Measurements from ENCODE around the gene FRMD6.

Gene FRMD6

GRCh38 chr14:51607711-51608110 is 44.0 kb upstream of the FRMD6 start:
- TF ChIP-seq FOXP2 (optimal IDR thresholded peaks at IDR 0.05; ENCODE audit: borderline replicate concordance, extremely low read depth, extremely low read length, insufficient read depth) (no peak), POLR2AphosphoS5 (IDR thresholded peaks at IDR 0.05; ENCODE audit: low read depth, low read length) (no peak), TAF1 (IDR thresholded peaks at IDR 0.05; ENCODE audit: borderline replicate concordance, insufficient read depth, low read length) (no peak), REST (IDR thresholded peaks at IDR 0.05; ENCODE audit: insufficient read depth in 1 of 2, low read depth in 2 of 2, low read length in 2 of 2) (no peak), SIN3A (IDR thresholded peaks at IDR 0.05; ENCODE audit: borderline replicate concordance, insufficient read depth, low read length) (no peak)

GRCh38 chr14:51609251-51609954 is 42.3 kb upstream of the FRMD6 start:
- TF ChIP-seq FOXP2 (optimal IDR thresholded peaks at IDR 0.05; ENCODE audit: borderline replicate concordance, extremely low read depth, extremely low read length, insufficient read depth) (no peak), POLR2AphosphoS5 (IDR thresholded peaks at IDR 0.05; ENCODE audit: low read depth, low read length) (no peak), REST (IDR thresholded peaks at IDR 0.05; ENCODE audit: insufficient read depth in 1 of 2, low read depth in 2 of 2, low read length in 2 of 2) (no peak), TAF1 (IDR thresholded peaks at IDR 0.05; ENCODE audit: borderline replicate concordance, insufficient read depth, low read length) (no peak), SIN3A (IDR thresholded peaks at IDR 0.05; ENCODE audit: borderline replicate concordance, insufficient read depth, low read length) (no peak)

DNA sequence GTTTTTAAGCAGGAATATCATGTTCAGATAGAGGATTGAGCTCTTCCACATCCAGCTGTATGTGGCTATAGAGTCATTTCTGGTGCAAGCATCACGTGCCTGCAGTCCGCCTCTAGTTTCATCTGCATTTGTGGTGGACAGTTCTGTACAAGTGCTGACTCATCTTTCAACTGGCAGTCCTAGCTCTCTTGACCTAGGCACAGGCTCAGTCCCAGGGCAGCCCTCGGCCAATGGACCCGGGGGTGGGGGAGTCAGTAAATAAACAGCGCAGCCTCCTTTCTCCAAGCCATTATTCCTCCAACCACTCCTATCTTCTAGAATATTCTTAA is 41.8 kb upstream of the FRMD6 start:
- no peak for TF ChIP-seq POLR2AphosphoS5 (IDR thresholded peaks at IDR 0.05; ENCODE audit: low read depth, low read length)

GRCh38 chr14:51610771-51611170 is 40.9 kb upstream of the FRMD6 start:
- TF ChIP-seq SIN3A (IDR thresholded peaks at IDR 0.05; ENCODE audit: borderline replicate concordance, insufficient read depth, low read length), result no peak
- TF ChIP-seq FOXP2 (optimal IDR thresholded peaks at IDR 0.05; ENCODE audit: borderline replicate concordance, extremely low read depth, extremely low read length, insufficient read depth), result no peak
- TF ChIP-seq REST (IDR thresholded peaks at IDR 0.05; ENCODE audit: insufficient read depth in 1 of 2, low read depth in 2 of 2, low read length in 2 of 2), result no peak
- no peak for TF ChIP-seq TAF1 (IDR thresholded peaks at IDR 0.05; ENCODE audit: borderline replicate concordance, insufficient read depth, low read length)
- no peak for TF ChIP-seq POLR2AphosphoS5 (IDR thresholded peaks at IDR 0.05; ENCODE audit: low read depth, low read length)

DNA sequence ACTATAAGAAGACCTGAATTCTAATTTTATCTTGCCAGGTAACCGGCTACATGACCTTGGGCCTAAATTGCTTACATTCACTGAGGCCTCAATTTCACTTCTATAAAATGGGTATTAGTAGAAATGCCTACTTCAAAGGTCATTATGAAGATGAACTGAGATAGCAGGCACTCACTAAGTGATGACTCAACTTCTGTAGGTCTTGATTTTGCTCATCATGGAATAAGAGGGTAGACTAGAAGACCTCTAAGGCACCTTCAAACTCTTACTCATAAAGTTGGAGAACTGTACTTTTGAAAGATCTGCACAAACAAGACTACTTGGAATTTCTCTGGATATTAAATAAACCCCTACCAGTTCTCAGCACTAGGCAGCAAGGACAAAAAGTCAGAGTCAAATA is 39.3 kb upstream of the FRMD6 start:
- no peak for TF ChIP-seq TAF1 (IDR thresholded peaks at IDR 0.05; ENCODE audit: borderline replicate concordance, insufficient read depth, low read length)
- TF ChIP-seq POLR2AphosphoS5 (IDR thresholded peaks at IDR 0.05; ENCODE audit: low read depth, low read length), result no peak
- no peak for TF ChIP-seq FOXP2 (optimal IDR thresholded peaks at IDR 0.05; ENCODE audit: borderline replicate concordance, extremely low read depth, extremely low read length, insufficient read depth)
- TF ChIP-seq REST (IDR thresholded peaks at IDR 0.05; ENCODE audit: insufficient read depth in 1 of 2, low read depth in 2 of 2, low read length in 2 of 2), result no peak
- TF ChIP-seq SIN3A (IDR thresholded peaks at IDR 0.05; ENCODE audit: borderline replicate concordance, insufficient read depth, low read length), result no peak

All from PFSK-1 (cell line).